A673 (cell line): ENCODE data around the gene BARHL1. TPM values are rescaled to one million over a fixed set of nuclear protein-coding genes. Genes with fewer than 3 reads are reported as not detected.

Source experiments
- BruUV-seq: library from RNA; stranded (reverse); fragments of 400-500 nt; replicated peaks from 2 replicates; lab custom pipeline; 2021; lab: Mats Ljungman, UMichigan
- CTCF ChIA-PET: fragments of 300-600 bp; sonication (Branson Sonifier 250); formaldehyde crosslinking; loops from one replicate; lab custom pipeline; 2022; ENCODE audit warnings: antibody characterized with exemption; lab: Charles Lee
- POLR2A ChIA-PET: fragments of 300-600 bp; sonication (Branson Sonifier 250); formaldehyde crosslinking; loops from one replicate; lab custom pipeline; 2022; ENCODE audit warnings: antibody characterized with exemption; ENCODE audit not compliant: low non-redundant PET; lab: Charles Lee
- DNase-seq: peaks from one replicate; pipeline ENCODE4 v3.0.0-alpha.2; 2015; ENCODE audit warnings: low spot score
- H3K27ac ChIP-seq: fragments of 200-600 bp; sonication (generic); 2 replicates; pipeline ENCODE4 v1.5.1; 2016; ENCODE audit warnings: mixed run types, low read depth, mild to moderate bottlenecking, mixed read lengths, antibody characterized with exemption, low read length; ENCODE audit not compliant: poor library complexity, severe bottlenecking
- H3K27me3 ChIP-seq: fragments of 200-600 bp; sonication (generic); replicated peaks from 2 replicates; pipeline ENCODE4 v1.6.1; 2017; ENCODE audit warnings: mixed run types, low read depth, mild to moderate bottlenecking, mixed read lengths, antibody characterized with exemption, low read length; ENCODE audit not compliant: insufficient read depth, poor library complexity
- H3K36me3 ChIP-seq: fragments of 200-600 bp; sonication (generic); 2 replicates; pipeline ENCODE4 v1.6.1; 2016; ENCODE audit warnings: mixed run types, mild to moderate bottlenecking, mixed read lengths, antibody characterized with exemption, low read length; ENCODE audit not compliant: insufficient read depth, poor library complexity, severe bottlenecking
- H3K4me1 ChIP-seq: fragments of 200-600 bp; sonication (generic); 2 replicates; pipeline ENCODE4 v1.6.1; 2017; ENCODE audit warnings: mixed run types, mild to moderate bottlenecking, mixed read lengths, antibody characterized with exemption, low read length; ENCODE audit not compliant: insufficient read depth, poor library complexity, severe bottlenecking
- H3K4me3 ChIP-seq: fragments of 200-600 bp; sonication (generic); 2 replicates; pipeline ENCODE4 v1.5.1; 2016; ENCODE audit warnings: low read depth, mixed run types, mild to moderate bottlenecking, mixed read lengths, low read length; ENCODE audit not compliant: poor library complexity, severe bottlenecking
- H3K9me3 ChIP-seq: fragments of 200-600 bp; sonication (generic); 2 replicates; pipeline ENCODE4 v1.6.1; 2016; ENCODE audit warnings: mixed run types, low read depth, mild to moderate bottlenecking, mixed read lengths, antibody characterized with exemption, low read length; ENCODE audit not compliant: poor library complexity, severe bottlenecking
- CTCF ChIP-seq: fragments of 300-800, 200-600 bp; sonication (generic); conservative IDR thresholded peaks from 2 replicates; pipeline ENCODE4 v1.5.1; 2017; ENCODE audit warnings: low read depth, mild to moderate bottlenecking, antibody characterized with exemption, low read length, moderate library complexity, mixed read lengths
- EZH2 ChIP-seq: fragments of 200-600 bp; sonication (generic); IDR thresholded peaks from 2 replicates; pipeline ENCODE4 v1.6.1; 2017; ENCODE audit warnings: borderline replicate concordance, low read depth, mild to moderate bottlenecking, mixed read lengths, antibody characterized with exemption, low read length; ENCODE audit not compliant: poor library complexity, severe bottlenecking
- intact Hi-C: fragments of 100-400 bp; cut with micrococcal nuclease; formaldehyde crosslinking; loops from one replicate; pipeline ENCODE4 v1.10.0; 2022; ENCODE audit not compliant: unreplicated experiment
- total RNA-seq: library from RNA; stranded (reverse); gene quantifications from 2 replicates; pipeline ENCODE4 v1.2.3, GENCODE V29; 2021

Gene BARHL1
- total RNA-seq, 1 experiment from 2014 or later: not detected

- TF ChIP-seq EZH2 (no peak), CTCF (no peak)
- ChIA-PET CTCF (no interaction called here), POLR2A (interaction anchor here (0.6 kb wide), 1 partner anchor 533 kb away, joined by 3 read pairs; no protein-coding TSS in a partner anchor)
- intact Hi-C loops: no loop called here
- Histone ChIP-seq H3K27ac (no peak overlapping the region), H3K36me3 (peaks cover 17% of the 10 kb centered on the region), H3K27me3 (no peaks in the 10 kb centered on the region), H3K9me3 (no peaks in the 10 kb centered on the region), H3K4me3 (no peak overlapping the region), H3K4me1 (no peaks in the 10 kb centered on the region)
- DNase-seq: no peak
- no TSS peak for BruUV-seq
Observed at GRCh38 chr9:132615774-132616173, 33.4 kb downstream of the BARHL1 start.

- Histone ChIP-seq H3K27ac (no peak overlapping the region), H3K4me3 (no peak overlapping the region), H3K27me3 (no peaks in the 10 kb centered on the region), H3K36me3 (peaks cover 16% of the 10 kb centered on the region), H3K9me3 (no peaks in the 10 kb centered on the region), H3K4me1 (no peaks in the 10 kb centered on the region)
- no peak for DNase-seq
- intact Hi-C loops: no loop called here
- no TSS peak for BruUV-seq
- ChIA-PET CTCF (no interaction called here), POLR2A (no interaction called here)
- TF ChIP-seq CTCF: no peak
- no peak for TF ChIP-seq EZH2
Observed at GRCh38 chr9:132616725-132617124, 34.3 kb downstream of the BARHL1 start.

DNA sequence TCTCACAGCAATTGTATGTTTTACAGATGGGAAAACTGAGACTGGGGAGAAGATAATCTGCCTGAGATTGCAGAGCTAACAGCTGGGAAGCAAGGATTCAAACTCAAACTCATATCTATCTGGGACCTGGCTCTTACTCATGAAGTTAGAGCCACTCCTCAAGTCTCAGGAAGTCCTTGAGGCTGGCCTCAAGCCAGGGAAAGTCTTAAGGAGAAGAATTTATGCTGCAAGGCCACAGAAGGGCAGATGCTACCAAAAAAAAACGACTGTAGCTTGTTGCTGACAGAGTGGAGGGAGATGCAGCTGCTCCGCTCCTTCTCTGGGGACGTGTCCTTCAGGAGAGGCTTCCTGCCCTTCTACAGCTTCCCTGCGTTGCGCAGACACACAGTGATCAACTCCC lies 39.8 kb downstream of the BARHL1 start:
- TF ChIP-seq CTCF (no peak), EZH2 (no peak)
- Histone ChIP-seq H3K4me3 (no peak overlapping the region), H3K9me3 (no peaks in the 10 kb centered on the region), H3K27ac (no peak overlapping the region), H3K36me3 (peaks cover 19% of the 10 kb centered on the region), H3K4me1 (peaks cover 4% of the 10 kb centered on the region), H3K27me3 (no peaks in the 10 kb centered on the region)
- ChIA-PET POLR2A (no interaction called here), CTCF (no interaction called here)
- BruUV-seq: no TSS peak
- DNase-seq: peak; percentile 27
- intact Hi-C loops: no loop called here
